GM19023 (cell line): ENCODE measurements around the gene PARD3B.

Experiments
- ATAC-seq: cut with Tn5 transposase; IDR thresholded peaks from one replicate; pipeline ENCODE4 v1.9.1; 2021; ENCODE audit warnings: mild to moderate bottlenecking, moderate library complexity; ENCODE audit not compliant: unreplicated experiment

Gene PARD3B

DNA sequence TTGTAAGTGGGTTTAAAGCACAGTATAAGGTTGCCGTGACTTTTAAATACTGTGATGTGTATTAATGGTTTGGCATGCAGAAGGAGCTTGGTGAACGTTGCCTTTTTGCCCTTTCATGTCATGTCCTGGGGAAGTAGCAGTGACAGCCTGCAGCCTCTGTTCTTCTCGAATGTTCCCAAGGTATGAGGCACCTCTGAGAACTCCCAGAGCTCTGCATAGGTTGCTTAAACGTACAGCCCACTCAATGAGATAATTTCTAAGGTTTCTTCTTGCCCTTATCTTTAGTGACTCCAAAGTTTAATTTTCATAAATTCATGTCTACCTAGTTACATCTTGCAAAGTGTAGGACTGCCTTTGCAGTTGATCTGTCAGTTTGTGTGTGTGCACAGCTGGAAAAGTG, 36.7 kb downstream of the PARD3B start:
- ATAC-seq: no peak

DNA sequence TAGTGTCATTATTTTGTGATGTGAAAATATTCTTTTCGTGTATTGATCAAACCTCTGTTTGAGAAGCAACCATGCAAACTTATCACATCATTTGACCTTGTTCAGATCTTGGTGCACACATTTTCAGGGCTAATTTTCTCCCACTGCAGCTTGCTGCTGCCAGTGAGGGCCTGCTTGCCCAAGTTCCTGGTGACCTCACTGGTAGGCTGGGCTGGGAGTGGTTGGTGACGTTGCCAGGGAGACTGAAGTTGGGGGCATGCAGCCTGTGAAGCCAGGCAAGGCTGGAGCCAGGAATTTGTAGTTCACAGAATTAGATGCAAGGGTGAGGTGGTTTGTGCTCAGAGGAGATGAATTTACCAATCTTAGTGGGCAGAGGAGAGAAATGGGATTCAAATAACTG, 38.5 kb downstream of the PARD3B start:
- no peak for ATAC-seq

DNA sequence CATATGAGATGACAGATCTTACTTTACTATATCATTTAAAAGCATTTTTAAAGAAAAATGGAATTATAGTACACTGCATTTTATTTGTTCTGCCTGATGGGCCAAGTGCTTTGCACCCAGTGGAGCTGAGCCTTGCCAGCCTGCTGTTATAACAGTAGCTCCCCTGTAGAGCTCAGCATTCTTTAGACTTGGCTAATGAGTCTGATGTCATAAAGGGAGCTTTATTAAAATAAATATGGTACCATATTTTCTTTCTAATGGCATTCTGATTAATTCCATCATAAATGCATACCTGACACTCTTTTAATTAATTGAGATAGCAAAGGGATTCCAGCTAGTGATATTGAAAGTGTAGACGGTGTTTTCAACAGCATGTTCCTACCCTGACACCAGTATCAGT, 40.7 kb downstream of the PARD3B start:
- no peak for ATAC-seq

- no peak for ATAC-seq
Measured at GRCh38 chr2:204586444-204587180, 41.3 kb downstream of the PARD3B start.

GRCh38 chr2:204590063-204590462, 44.8 kb downstream of the PARD3B start:
- no peak for ATAC-seq

DNA sequence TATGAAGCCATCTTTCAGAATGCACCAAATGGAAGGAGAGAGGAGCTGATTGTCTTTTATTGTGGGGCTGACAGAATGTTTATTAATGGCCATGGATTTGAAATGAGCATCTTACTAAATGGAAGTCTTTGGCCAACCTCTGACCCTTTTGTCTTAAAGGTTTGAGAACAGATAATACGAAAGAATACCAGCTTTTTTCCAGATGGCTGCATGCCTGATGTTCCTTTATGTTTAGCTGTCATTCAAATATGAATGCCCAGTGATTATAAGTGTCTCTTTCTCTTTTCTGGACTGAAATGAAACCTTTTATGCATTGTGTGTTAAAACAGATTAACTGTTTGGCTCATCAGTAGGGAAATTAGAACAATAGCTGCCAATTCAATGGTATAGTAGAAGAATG, 46.0 kb downstream of the PARD3B start:
- ATAC-seq: no peak

GRCh38 chr2:204604061-204604460, 58.8 kb downstream of the PARD3B start:
- no peak for ATAC-seq

GRCh38 chr2:204608237-204608939, 63.1 kb downstream of the PARD3B start:
- ATAC-seq: no peak

DNA sequence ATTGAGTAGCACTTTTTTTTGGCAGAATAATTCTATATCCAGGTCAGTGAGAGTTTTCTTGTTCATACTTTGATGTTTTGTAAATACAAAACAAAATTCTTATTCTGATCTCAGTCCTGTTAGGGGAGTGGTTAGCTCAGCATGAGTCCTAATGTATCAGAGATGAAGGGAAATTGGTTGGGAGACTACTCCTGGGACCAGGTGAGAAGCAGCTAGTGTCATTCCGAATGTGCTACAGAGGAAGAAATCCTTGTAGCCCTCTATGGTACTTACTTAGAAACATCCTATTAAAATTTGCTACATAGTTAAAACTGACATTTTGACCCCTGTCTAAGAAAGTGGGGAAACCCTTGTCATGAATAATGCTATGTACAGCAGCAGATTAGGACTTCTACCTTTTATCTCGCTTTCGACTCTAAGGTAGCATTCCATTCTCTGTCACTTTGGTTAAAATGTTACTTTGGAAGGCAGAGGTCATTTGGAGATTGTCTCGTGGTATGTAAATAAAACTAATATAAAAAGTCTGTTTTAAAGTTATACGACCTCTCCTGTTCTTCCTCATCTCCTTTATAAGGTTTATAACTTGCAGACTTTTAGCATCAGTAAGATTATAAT, 65.8 kb downstream of the PARD3B start:
- no peak for ATAC-seq

DNA sequence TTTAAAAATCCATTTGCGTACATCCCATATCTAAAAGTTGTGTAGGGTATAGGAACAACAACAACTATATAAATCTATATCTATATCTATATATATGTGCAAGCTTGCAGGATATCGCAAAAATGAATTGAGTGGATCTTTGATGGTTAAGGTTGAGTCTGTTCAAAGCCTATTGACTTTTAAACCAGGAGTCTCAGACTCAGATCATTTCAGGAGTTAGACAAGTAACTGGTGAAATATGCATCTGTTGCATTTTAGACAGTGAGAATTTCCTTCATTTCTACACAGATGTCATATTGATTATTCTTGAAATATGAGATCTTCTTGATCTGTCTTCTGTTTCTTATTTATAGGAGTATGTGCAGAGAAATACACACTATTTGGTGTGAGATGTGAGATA, 66.5 kb downstream of the PARD3B start:
- no peak for ATAC-seq

DNA sequence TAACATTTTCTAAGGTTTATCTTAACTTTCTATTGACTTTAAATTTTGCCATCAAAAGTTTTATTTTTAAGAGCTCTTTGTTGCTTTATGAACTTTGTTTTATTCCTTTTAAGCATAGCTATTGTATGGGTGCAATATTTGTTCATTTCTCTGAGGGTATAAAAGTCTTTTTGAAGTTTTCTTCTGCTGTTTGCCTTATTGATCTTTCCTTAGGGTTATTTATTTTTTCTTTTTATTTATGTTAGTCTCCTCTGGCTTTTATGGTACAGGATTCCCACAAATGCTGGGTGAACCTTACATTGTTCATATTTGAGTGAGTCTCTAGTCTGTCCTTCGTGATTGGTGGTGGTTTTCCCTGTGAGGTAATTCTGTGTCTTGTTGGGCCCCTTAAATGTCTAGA, 68.4 kb downstream of the PARD3B start:
- ATAC-seq: no peak

GRCh38 chr2:204615456-204615855, 70.2 kb downstream of the PARD3B start:
- ATAC-seq: no peak

DNA sequence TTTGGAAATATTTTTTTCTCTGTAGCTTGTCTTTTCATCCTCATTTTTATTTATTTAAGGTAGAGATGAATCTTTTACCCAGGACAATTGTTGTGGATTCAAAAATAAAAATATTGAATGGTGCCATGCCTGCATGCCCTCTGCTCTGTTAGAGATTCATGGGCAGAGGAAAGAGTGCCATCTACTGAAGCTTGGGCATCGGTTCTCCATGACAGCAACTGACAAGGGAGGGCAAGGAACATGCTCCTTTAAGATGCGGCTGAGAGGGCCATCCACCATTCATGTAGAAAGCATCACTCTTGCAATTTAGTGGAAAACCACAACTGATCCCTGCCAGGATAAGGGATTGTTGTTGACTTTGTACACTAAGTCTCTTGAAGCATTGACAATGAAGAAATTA, 79.9 kb downstream of the PARD3B start:
- ATAC-seq: no peak

DNA sequence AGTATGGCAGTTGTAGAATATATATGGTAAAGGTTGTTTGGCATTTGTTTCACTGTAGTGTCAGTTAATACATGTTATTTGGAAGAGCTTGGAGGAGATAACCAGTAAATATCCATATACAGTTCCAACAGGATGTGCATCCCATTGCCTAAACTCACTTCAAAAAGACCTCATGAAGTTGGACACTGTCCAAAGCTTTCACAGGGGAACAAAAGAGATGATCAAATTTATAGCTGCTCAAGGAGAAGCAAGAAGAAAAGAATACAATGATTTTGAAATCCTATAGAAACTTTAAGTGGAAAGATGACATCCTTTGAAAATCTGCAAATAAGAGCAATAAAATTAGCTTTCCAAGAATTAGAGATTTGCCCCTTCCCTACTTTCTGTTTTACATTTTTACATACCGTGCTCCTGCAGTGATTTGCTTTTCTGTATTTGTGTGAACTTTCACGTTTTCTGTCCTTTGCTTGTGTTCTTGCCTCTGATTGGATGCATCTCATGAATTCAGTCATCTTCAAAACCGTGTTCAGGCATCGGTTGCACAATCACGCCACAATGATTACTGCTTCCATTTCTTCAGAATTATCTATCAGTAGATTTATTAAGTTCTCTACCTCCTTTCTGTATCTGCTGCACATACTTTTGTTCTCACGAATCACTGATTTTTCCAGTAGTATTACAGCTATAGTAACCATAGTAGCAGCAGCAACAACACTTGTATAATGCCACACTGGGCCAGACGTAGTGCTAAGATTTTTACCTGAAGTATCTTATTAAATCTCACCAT, 83.8 kb downstream of the PARD3B start:
- no peak for ATAC-seq

GRCh38 chr2:204632410-204632809, 87.1 kb downstream of the PARD3B start:
- ATAC-seq: no peak

DNA sequence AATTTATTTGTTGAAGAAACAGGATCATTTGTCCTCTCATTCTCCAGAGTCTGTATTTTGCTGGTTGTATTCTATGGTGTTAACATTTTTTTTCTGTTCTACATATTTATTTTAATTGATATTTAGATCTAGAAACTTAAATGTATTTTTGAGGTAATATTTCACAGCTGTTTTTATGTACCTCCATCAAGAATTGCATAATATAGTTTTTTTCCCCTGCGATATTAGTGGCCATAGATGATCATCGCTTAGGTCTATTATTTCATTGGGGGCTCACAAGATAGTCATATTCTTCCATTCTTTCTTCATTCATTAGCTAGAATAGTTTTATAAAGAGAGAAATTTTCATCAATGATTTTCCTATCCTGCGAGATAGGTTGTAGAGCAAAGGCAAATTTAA, 89.3 kb downstream of the PARD3B start:
- ATAC-seq: no peak

GRCh38 chr2:204635478-204635877, 90.2 kb downstream of the PARD3B start:
- no peak for ATAC-seq

DNA sequence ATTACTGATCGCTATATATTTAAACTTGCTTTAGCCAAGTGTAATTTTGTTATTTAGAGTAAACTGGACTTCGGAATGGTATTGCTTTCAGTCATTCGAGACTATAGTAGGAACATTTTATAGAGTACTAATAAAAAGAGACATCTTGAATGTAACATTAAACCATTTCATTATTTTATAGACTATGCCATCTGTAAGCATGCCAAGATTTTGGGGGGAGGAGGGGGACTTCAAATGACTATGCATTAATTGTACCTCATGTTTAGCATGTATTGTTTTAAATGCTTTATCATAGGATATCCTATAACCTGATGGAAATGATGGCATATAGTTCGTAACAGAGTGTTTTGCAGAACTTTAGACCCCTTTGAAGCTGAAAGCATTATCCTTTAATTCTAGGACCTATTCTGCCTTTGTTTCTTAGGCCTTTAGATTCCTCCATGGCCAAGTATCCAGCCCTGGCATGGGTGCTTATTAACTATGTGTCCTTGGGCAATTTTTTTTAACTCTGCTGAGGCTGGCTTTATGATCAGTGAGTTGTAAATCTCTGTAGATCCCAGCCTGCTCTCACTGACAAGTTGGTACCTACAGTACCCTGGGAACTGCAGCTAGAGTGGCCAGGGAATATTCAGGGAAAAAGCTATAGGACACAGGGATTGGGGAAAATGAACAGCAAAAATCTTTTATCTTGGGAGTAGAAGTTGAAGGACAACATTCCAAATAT, 93.4 kb downstream of the PARD3B start:
- no peak for ATAC-seq

DNA sequence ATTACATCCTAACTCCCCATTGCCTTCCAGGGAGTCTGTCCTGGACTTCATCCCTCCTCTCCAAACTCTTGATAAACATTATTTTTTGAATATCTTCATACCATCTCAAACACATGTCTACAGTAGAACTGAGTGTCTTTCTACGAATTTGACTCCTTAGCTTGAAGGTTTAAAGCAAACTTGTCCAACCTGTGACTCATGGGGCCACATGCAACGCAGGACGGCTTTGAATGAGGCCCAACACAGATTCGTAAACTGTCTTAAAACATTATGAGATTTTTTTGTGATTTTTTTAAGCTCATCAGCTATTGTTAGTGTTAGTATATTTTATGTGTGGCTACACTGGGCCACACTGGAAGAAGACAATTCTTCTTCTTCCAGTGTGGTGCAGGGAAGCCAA, 98.1 kb downstream of the PARD3B start:
- ATAC-seq: no peak

- no peak for ATAC-seq
Measured at GRCh38 chr2:204645018-204645773, 99.9 kb downstream of the PARD3B start.
